ENCODE measurements around the gene CXorf49B.
"Not testable (repeated sequence)": the region's sequence is repeated elsewhere in the genome, so short reads cannot be mapped to it uniquely, and the experiment has no call there.

The CXorf49B gene

GRCh38 chrX:71763049-71763448, at the start of gene CXorf49B:
Gene CXorf49B (plus strand): TSS chrX:71763349. CDS start chrX:71763424, 75 bp downstream.
- DNase-seq (ENCODE audit: low spot score), result not testable (repeated sequence)

GRCh38 chrX:71714064-71714463, 49.1 kb upstream of the CXorf49B start:
- DNase-seq (ENCODE audit: low spot score), result not testable (repeated sequence)

- DNase-seq (ENCODE audit: low spot score), result not testable (repeated sequence)
These were observed 47.6 kb upstream of the CXorf49B start for GRCh38 chrX:71715551-71715950.

GRCh38 chrX:71716323-71716722, 46.8 kb upstream of the CXorf49B start:
- DNase-seq (ENCODE audit: low spot score), result not testable (repeated sequence)

- not testable (repeated sequence) for DNase-seq (ENCODE audit: low spot score)
These were observed 45.0 kb upstream of the CXorf49B start, which contains the start of gene CXorf49 for GRCh38 chrX:71718185-71718584. Gene CXorf49 (minus strand): TSS chrX:71718285. CDS start chrX:71718151, 134 bp downstream.

- not testable (repeated sequence) for DNase-seq (ENCODE audit: low spot score)
These were observed 44.0 kb upstream of the CXorf49B start for GRCh38 chrX:71719195-71719594.

GRCh38 chrX:71720289-71720886, 42.8 kb upstream of the CXorf49B start:
- DNase-seq (ENCODE audit: low spot score), result not testable (repeated sequence)

- DNase-seq (ENCODE audit: low spot score), result not testable (repeated sequence)
These were observed 2.4 kb upstream of the CXorf49B start for GRCh38 chrX:71760688-71761281.

GRCh38 chrX:71764832-71765231, 1.7 kb downstream of the CXorf49B start:
- DNase-seq (ENCODE audit: low spot score), result not testable (repeated sequence)

GRCh38 chrX:71765613-71766012, 2.5 kb downstream of the CXorf49B start:
- not testable (repeated sequence) for DNase-seq (ENCODE audit: low spot score)

- DNase-seq (ENCODE audit: low spot score), result not testable (repeated sequence)
These were observed 4.0 kb downstream of the CXorf49B start for GRCh38 chrX:71767134-71767533.

- not testable (repeated sequence) for DNase-seq (ENCODE audit: low spot score)
These were observed 15.2 kb downstream of the CXorf49B start for GRCh38 chrX:71778322-71778721.

GRCh38 chrX:71782225-71782949, 19.2 kb downstream of the CXorf49B start:
- DNase-seq (ENCODE audit: low spot score), result not testable (repeated sequence)

- not testable (repeated sequence) for DNase-seq (ENCODE audit: low spot score)
These were observed 19.8 kb downstream of the CXorf49B start for GRCh38 chrX:71782950-71783299.

GRCh38 chrX:71783569-71784347, 20.6 kb downstream of the CXorf49B start:
- not testable (repeated sequence) for DNase-seq (ENCODE audit: low spot score)

- not testable (repeated sequence) for DNase-seq (ENCODE audit: low spot score)
These were observed 21.3 kb downstream of the CXorf49B start for GRCh38 chrX:71784348-71784983.

GRCh38 chrX:71806450-71806849, 43.3 kb downstream of the CXorf49B start:
- not testable (repeated sequence) for DNase-seq (ENCODE audit: low spot score)

- DNase-seq (ENCODE audit: low spot score), result no peak
These were observed 46.7 kb downstream of the CXorf49B start for GRCh38 chrX:71809886-71810285.

- DNase-seq (ENCODE audit: low spot score), result no peak
These were observed 51.2 kb downstream of the CXorf49B start for GRCh38 chrX:71814123-71814912.

GRCh38 chrX:71815121-71815905, 52.2 kb downstream of the CXorf49B start:
- DNase-seq (ENCODE audit: low spot score), result no peak
